Activated T-helper 17 cell treated with anti-CD3 and anti-CD28 coated beads, Interleukin-2, amount 50 U/mL, for 72 hours (primary cell): ENCODE results near the gene ACKR3. TPM values are rescaled to one million over a fixed set of nuclear protein-coding genes. Genes with fewer than 3 reads are reported as not detected.

Source experiments
- ATAC-seq: fragments of 150-1000 bp; cut with Tn5 transposase; replicated peaks from 2 replicates; pipeline ENCODE4 v1.10.0; 2021; ENCODE audit warnings: mild to moderate bottlenecking, moderate library complexity
- H3K27ac Mint-ChIP-seq: one replicate; pipeline ENCODE4 v1.8.0; 2022; ENCODE audit warnings: mixed read lengths
- H3K27me3 Mint-ChIP-seq: one replicate; pipeline ENCODE4 v1.8.0; 2022; ENCODE audit warnings: mixed read lengths
- H3K36me3 Mint-ChIP-seq: one replicate; pipeline ENCODE4 v1.8.0; 2022; ENCODE audit warnings: low read depth, mild to moderate bottlenecking, mixed read lengths
- H3K4me1 Mint-ChIP-seq: one replicate; pipeline ENCODE4 v1.8.0; 2022; ENCODE audit warnings: mixed read lengths
- H3K4me3 Mint-ChIP-seq: one replicate; pipeline ENCODE4 v1.8.0; 2022; ENCODE audit warnings: mild to moderate bottlenecking, mixed read lengths
- H3K9me3 Mint-ChIP-seq: one replicate; pipeline ENCODE4 v1.8.0; 2022; ENCODE audit warnings: mixed read lengths
- total RNA-seq, 2 donors: library from RNA; stranded (reverse); gene quantifications; one replicate each; pipeline ENCODE4 v1.2.3, GENCODE V29; 2022

ACKR3 gene
- total RNA-seq, 2 donors from 2014 or later: 0.86 to 1.7 TPM

- Mint-ChIP-seq H3K4me3 (no peak overlapping the region), H3K27me3 (peaks cover 3% of the 10 kb centered on the region), H3K4me1 (no peaks in the 10 kb centered on the region), H3K36me3 (no peaks in the 10 kb centered on the region), H3K9me3 (no peaks in the 10 kb centered on the region), H3K27ac (no peak overlapping the region)
- ATAC-seq: no peak
These were observed 29.4 kb downstream of the ACKR3 start for GRCh38 chr2:236599059-236599458.

- H3K36me3 Mint-ChIP-seq: no peaks in the 10 kb centered on the region
- ATAC-seq: no peak
- H3K27ac Mint-ChIP-seq: no peak overlapping the region
- peaks cover 4% of the 10 kb centered on the region for H3K4me1 Mint-ChIP-seq
- no peaks in the 10 kb centered on the region for H3K9me3 Mint-ChIP-seq
- peaks cover 8% of the 10 kb centered on the region for H3K27me3 Mint-ChIP-seq
- H3K4me3 Mint-ChIP-seq: no peak overlapping the region
These were observed 30.5 kb downstream of the ACKR3 start for GRCh38 chr2:236600158-236600557.

DNA sequence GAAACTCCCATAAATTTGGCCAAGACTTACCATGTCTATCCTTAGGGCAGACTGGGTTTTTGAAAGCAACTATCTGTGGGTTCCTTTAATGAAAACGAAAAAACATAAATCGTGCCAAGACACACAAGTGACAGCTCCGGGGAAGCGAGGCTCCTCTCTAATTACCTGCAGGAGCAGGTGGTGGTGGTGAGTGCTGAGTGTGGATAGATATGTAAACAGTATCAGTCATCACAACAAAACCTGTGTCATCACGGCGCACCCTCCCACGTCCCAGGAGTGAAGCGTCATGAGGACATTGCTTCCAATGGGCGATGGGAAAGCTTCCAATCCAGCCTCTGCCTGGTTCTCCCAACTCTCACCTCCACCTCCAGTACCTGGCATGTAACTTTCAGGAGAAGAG lies 31.3 kb downstream of the ACKR3 start:
- H3K36me3 Mint-ChIP-seq: no peaks in the 10 kb centered on the region
- no peak for ATAC-seq

DNA sequence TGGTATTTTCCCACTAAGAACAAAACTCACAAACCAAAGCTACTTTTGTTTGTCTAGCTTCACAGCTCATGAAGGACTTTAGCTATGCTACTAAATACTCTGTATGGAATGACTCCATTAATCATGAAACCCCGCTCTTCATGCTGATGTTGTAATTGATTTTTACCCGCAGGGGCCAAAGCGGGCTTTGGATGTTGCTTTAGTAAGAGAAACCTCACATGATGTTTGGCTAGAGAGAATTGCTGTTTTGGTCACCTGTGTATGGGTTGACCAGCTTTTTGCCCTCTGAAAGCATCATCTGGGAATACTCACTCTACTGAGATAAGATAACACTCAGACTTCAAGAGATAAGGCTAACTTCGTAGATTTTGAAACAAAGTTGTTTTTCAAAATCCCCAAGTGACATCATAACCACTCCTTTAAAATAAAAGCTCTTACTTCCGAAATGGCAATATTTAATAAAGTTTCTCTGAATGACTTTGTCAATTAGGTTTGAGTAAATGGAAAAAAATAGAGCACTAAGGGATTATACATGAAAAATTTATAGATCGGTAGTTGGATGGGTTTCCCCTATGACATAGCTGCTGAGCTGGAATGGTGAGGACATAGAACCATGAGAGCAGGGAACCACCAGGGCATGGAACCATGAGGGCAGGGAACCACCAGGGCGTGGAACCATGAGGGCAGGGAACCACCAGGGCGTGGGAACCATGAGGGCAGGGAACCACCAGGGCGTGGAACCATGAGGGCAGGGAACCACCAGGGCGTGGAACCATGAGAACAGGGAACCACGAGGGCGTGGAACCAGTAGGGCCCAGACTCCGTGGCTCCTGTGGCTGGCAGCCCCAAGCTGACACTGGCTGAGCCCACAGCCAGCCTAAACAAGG lies 31.9 kb downstream of the ACKR3 start:
- peaks cover 5% of the 10 kb centered on the region for H3K4me1 Mint-ChIP-seq
- no peak for ATAC-seq
- H3K4me3 Mint-ChIP-seq: no peak overlapping the region
- H3K36me3 Mint-ChIP-seq: no peaks in the 10 kb centered on the region
- no peak overlapping the region for H3K27ac Mint-ChIP-seq
- H3K27me3 Mint-ChIP-seq: peaks cover 16% of the 10 kb centered on the region
- H3K9me3 Mint-ChIP-seq: no peaks in the 10 kb centered on the region

More for the DNA sequence above, 31.3 kb downstream of the ACKR3 start:
- peaks cover 5% of the 10 kb centered on the region for H3K4me1 Mint-ChIP-seq
- no peaks in the 10 kb centered on the region for H3K9me3 Mint-ChIP-seq
- no peak overlapping the region for H3K4me3 Mint-ChIP-seq
- peaks cover 12% of the 10 kb centered on the region for H3K27me3 Mint-ChIP-seq
- no peak overlapping the region for H3K27ac Mint-ChIP-seq

DNA sequence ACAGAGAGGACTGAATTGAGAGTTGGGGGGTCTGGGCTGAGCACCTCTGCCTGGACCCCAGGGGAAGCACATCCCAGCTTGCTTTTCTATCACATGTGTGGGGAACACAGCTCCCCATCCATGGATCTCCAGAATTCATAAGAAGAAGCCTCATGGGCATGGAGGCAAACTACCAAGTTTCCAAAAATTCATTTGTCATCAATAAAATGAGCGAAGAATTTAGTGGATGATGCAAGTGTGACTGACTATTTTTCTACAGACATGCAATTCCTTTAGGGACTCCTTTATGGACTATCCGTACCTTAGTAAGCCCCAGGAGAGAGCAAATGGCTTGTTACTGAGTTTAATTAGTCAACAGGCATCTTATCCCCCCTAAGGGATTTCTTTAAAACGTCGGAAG lies 33.1 kb downstream of the ACKR3 start:
- no peak for ATAC-seq
- H3K4me3 Mint-ChIP-seq: no peak overlapping the region
- no peaks in the 10 kb centered on the region for H3K36me3 Mint-ChIP-seq
- H3K4me1 Mint-ChIP-seq: peaks cover 5% of the 10 kb centered on the region
- H3K27ac Mint-ChIP-seq: no peak overlapping the region
- H3K9me3 Mint-ChIP-seq: no peaks in the 10 kb centered on the region
- peaks cover 26% of the 10 kb centered on the region for H3K27me3 Mint-ChIP-seq

- Mint-ChIP-seq H3K36me3 (no peaks in the 10 kb centered on the region), H3K27me3 (peaks cover 26% of the 10 kb centered on the region), H3K9me3 (no peaks in the 10 kb centered on the region), H3K4me1 (peaks cover 5% of the 10 kb centered on the region), H3K4me3 (no peak overlapping the region), H3K27ac (no peak overlapping the region)
- ATAC-seq: no peak
These were observed 33.9 kb downstream of the ACKR3 start for GRCh38 chr2:236603361-236604015.

- no peaks in the 10 kb centered on the region for H3K36me3 Mint-ChIP-seq
- peaks cover 5% of the 10 kb centered on the region for H3K4me1 Mint-ChIP-seq
- peaks cover 26% of the 10 kb centered on the region for H3K27me3 Mint-ChIP-seq
- no peak for ATAC-seq
- H3K4me3 Mint-ChIP-seq: no peak overlapping the region
- H3K9me3 Mint-ChIP-seq: no peaks in the 10 kb centered on the region
- H3K27ac Mint-ChIP-seq: no peak overlapping the region
These were observed 35.1 kb downstream of the ACKR3 start for GRCh38 chr2:236604575-236605344.

DNA sequence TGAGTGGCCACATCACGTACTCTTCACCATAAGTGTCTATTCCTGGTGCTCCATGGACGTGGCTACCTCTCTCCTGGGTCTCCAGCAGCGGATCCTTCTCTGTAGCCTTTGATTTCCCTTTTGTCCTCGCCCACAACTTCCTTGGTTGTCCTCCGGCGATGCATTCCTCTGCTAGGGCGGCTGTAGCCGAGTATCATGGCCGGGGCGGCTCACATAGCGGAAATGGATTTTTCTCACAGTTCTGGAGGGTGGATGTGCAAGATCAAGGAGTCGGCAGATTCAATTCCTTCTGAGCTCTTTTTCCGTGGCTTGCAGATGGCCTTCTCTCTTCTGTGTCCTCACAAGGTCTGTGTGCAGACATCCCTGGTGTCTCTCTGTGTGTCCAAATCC lies 35.7 kb downstream of the ACKR3 start:
- no peaks in the 10 kb centered on the region for H3K9me3 Mint-ChIP-seq
- H3K27ac Mint-ChIP-seq: no peak overlapping the region
- H3K36me3 Mint-ChIP-seq: no peaks in the 10 kb centered on the region
- peaks cover 5% of the 10 kb centered on the region for H3K4me1 Mint-ChIP-seq
- peaks cover 26% of the 10 kb centered on the region for H3K27me3 Mint-ChIP-seq
- no peak overlapping the region for H3K4me3 Mint-ChIP-seq
- ATAC-seq: no peak

- Mint-ChIP-seq H3K27me3 (peaks cover 26% of the 10 kb centered on the region), H3K27ac (no peak overlapping the region), H3K4me1 (peaks cover 5% of the 10 kb centered on the region), H3K36me3 (no peaks in the 10 kb centered on the region), H3K4me3 (no peak overlapping the region), H3K9me3 (no peaks in the 10 kb centered on the region)
- no peak for ATAC-seq
These were observed 36.4 kb downstream of the ACKR3 start for GRCh38 chr2:236606023-236606422.

DNA sequence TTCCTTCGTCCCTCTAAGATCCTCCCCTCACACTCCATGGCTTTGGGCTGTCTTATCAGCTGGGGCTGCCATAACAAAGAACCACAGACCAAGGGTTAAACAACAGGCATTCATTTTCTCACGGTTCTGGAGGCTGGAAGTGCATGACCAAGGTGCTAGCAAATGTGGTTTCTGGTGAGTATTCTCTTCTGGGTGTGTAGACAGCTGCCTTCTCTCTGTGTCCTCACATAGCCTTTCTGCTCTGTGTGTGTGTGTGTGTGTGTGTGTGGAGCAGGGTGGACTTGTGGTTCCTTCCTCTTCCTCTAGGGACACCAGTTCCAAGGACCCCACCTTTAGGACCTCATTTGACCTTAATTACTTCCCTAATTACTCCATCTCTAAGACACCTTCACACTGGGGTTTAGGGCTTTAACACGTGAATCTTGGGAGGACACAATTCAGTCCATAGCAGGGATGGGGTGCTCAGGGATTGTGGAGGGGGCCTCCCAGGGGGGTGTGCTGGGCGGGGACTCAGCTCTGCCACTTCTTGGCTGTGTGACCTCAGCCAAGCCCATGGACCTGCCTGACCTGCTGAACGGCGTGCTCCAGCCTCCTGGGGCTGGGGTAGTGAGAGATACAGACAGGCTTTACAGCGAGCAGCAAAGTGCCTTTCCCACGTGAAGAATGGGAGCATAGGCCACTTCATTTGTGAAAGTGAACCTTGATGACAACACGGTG lies 38.0 kb downstream of the ACKR3 start:
- no peak overlapping the region for H3K4me3 Mint-ChIP-seq
- peaks cover 5% of the 10 kb centered on the region for H3K4me1 Mint-ChIP-seq
- no peak overlapping the region for H3K27ac Mint-ChIP-seq
- no peak for ATAC-seq
- no peaks in the 10 kb centered on the region for H3K9me3 Mint-ChIP-seq
- H3K36me3 Mint-ChIP-seq: no peaks in the 10 kb centered on the region
- peaks cover 26% of the 10 kb centered on the region for H3K27me3 Mint-ChIP-seq

DNA sequence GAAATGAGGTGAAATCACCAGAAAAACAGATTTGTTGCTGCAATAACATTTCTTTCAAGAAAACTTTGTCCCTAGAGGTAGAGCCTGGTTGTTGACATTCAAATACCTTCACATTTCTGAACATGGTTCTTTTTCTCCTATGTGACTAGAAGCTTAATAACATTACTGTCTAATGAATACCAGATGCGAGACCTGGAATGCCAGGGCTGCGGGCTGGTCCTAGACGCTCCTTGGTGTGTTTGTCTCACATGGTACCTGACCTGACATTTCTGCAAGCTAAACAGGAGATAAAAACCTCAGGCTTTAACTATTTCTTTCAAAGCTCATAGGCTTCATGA lies 38.5 kb downstream of the ACKR3 start:
- H3K9me3 Mint-ChIP-seq: no peaks in the 10 kb centered on the region
- H3K27me3 Mint-ChIP-seq: peaks cover 26% of the 10 kb centered on the region
- H3K27ac Mint-ChIP-seq: no peak overlapping the region
- H3K36me3 Mint-ChIP-seq: no peaks in the 10 kb centered on the region
- no peak overlapping the region for H3K4me3 Mint-ChIP-seq
- ATAC-seq: no peak
- peaks cover 5% of the 10 kb centered on the region for H3K4me1 Mint-ChIP-seq

DNA sequence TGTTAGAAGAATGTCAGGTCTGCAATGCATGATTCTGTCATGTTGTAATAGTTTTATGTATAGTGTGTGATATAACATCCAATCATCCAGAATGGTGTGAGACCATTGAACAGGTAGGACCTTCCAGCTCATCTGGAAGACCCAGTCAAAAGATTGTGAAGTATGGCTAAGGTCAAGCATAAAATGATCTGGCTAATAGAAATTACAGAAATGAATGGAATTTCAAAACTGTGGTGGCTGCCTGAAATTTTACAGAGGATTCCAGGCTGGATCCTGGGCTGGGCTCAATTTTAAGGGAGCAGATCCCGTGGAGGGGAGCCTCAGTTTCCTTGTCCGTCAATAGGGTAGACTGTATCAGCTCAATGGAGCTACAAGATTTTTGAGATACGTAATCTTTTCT lies 39.1 kb downstream of the ACKR3 start:
- peaks cover 5% of the 10 kb centered on the region for H3K4me1 Mint-ChIP-seq
- no peaks in the 10 kb centered on the region for H3K36me3 Mint-ChIP-seq
- H3K9me3 Mint-ChIP-seq: no peaks in the 10 kb centered on the region
- no peak for ATAC-seq
- peaks cover 29% of the 10 kb centered on the region for H3K27me3 Mint-ChIP-seq
- no peak overlapping the region for H3K27ac Mint-ChIP-seq
- H3K4me3 Mint-ChIP-seq: no peak overlapping the region

DNA sequence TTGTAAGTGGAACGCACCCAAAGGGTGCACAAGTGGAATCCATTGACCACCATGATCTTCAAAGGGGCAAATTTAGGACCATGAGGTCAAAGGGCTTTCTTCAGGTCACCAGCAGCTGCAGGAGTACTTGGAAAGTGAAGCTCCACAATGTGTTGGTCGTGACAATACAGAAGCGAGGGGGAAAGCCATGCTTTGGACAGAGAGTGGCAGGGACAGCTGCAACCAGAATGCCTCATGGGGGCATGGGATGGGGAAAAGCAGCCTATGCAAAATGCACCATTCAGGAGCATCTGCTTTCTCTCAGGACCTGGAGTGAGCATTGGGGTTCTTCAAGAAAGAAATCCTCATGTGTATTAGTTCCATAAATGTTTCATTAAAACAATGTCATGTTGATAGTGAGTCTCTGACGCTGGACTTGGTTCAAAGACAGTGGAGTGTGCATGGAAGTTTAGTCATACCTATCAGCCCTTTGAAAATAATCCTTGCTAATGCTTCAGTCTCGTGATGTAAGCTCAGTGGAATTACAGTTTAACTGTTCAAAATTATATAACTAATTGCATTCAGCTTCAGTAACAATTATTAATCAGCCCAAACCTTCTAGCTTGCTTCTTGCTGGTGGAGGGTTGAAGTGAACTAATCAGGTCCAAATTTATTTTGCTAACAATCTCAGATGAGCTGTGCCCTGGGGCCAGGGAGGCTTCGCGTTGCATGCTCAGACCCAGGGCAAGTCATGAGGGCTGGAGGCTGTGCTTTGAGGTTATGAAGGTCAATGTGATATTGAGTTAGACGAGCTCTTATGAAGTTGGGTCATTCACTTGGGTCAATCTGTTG lies 41.6 kb downstream of the ACKR3 start:
- Mint-ChIP-seq H3K4me3 (no peak overlapping the region), H3K9me3 (no peaks in the 10 kb centered on the region), H3K27me3 (peaks cover 26% of the 10 kb centered on the region), H3K27ac (no peak overlapping the region), H3K36me3 (no peaks in the 10 kb centered on the region), H3K4me1 (no peaks in the 10 kb centered on the region)
- no peak for ATAC-seq
